C4-2B (cell line): ENCODE results near the gene PLCXD1.

Source experiments
- CTCF ChIP-seq: fragments of 450-650 bp; conservative IDR thresholded peaks from 2 replicates; pipeline ENCODE4 v1.5.1; 2017; ENCODE audit warnings: mild to moderate bottlenecking
- ZFX ChIP-seq: fragments of 450-650 bp; IDR thresholded peaks from 2 replicates; pipeline ENCODE4 v1.6.1; 2017

- TF ChIP-seq CTCF (no peak), ZFX (no peak)
These were observed 57.7 kb downstream of the PLCXD1 start for GRCh38 chrX:338836-339400.
